H1 (cell line): ENCODE data around the gene KPNA6.

Source experiments
- BCL11A ChIP-seq, 2 experiments: IDR thresholded peaks; one replicate each; pipeline ENCODE4 v1.6.1; 2011; ENCODE audit warnings: low read depth in 2 of 2, low read length in 2 of 2, mild to moderate bottlenecking in 2 of 2
- CBX5 ChIP-seq: fragments of 300-800, 300-1000 bp; sonication (generic); IDR thresholded peaks from 2 replicates; pipeline ENCODE4 v1.7.1; 2016; ENCODE audit warnings: antibody characterized with exemption, low read length, low read depth
- CEBPB ChIP-seq: IDR thresholded peaks from 2 replicates; pipeline ENCODE4 v1.6.1; 2012; ENCODE audit warnings: low read depth, low read length
- CHD2 ChIP-seq: IDR thresholded peaks from 2 replicates; pipeline ENCODE4 v1.6.1; 2012; ENCODE audit warnings: low read length, improper control_type of control experiment
- CTCF ChIP-seq, 3 experiments: IDR thresholded peaks; 1 replicate in 2 of 3; 2 replicates in 1 of 3; pipeline versions ENCODE4 v1.5.1 to v1.6.1; 2011; ENCODE audit warnings: low read length in 3 of 3, mild to moderate bottlenecking in 3 of 3, inconsistent platforms in 2 of 3, low read depth in 1 of 3, moderate library complexity in 1 of 3; ENCODE audit not compliant: insufficient read depth in 1 of 3; ENCODE audit errors: control extremely low read depth in 1 of 3
- EGR1 ChIP-seq: IDR thresholded peaks from 2 replicates; pipeline ENCODE4 v1.6.1; 2011; ENCODE audit warnings: low read depth, low read length, borderline replicate concordance
- EZH2 ChIP-seq: fragments of 200-600 bp; sonication (generic); IDR thresholded peaks from 2 replicates; pipeline ENCODE4 v1.7.1; 2012; ENCODE audit warnings: low read depth, mild to moderate bottlenecking, moderate library complexity, low read length, inconsistent platforms; ENCODE audit not compliant: severe bottlenecking
- KDM4A ChIP-seq: IDR thresholded peaks from one replicate; pipeline ENCODE4 v1.7.1; 2012; ENCODE audit warnings: low read depth, mild to moderate bottlenecking, moderate library complexity, low read length, inconsistent platforms; ENCODE audit not compliant: severe bottlenecking
- MAX ChIP-seq: IDR thresholded peaks from 2 replicates; pipeline ENCODE4 v1.6.1; 2012; ENCODE audit warnings: inconsistent platforms
- POLR2A ChIP-seq, 2 experiments: IDR thresholded peaks; 1 replicate in 1 of 2; 2 replicates in 1 of 2; pipeline ENCODE4 v1.6.1; 2011; ENCODE audit warnings: low read depth in 2 of 2, low read length in 2 of 2, mild to moderate bottlenecking in 2 of 2; ENCODE audit errors: control extremely low read depth in 1 of 2
- POLR2AphosphoS5 ChIP-seq: IDR thresholded peaks from 2 replicates; pipeline ENCODE4 v1.6.1; 2011; ENCODE audit warnings: low read depth, low read length
- RBBP5 ChIP-seq: IDR thresholded peaks from 2 replicates; pipeline ENCODE4 v1.7.1; 2012; ENCODE audit warnings: low read depth, mild to moderate bottlenecking, inconsistent platforms, low read length, moderate library complexity, borderline replicate concordance

- TF ChIP-seq CTCF (IDR thresholded peaks at IDR 0.05; ENCODE audit: control extremely low read depth in 1 of 3, insufficient read depth in 1 of 3, low read depth in 1 of 3, low read length in 3 of 3), result no peak
- TF ChIP-seq CHD2, result no peak
- no peak for TF ChIP-seq POLR2AphosphoS5
- no peak for TF ChIP-seq RBBP5
- TF ChIP-seq CBX5, result no peak
- no peak for TF ChIP-seq KDM4A
- TF ChIP-seq POLR2A (IDR thresholded peaks at IDR 0.05; ENCODE audit: control extremely low read depth in 1 of 2, low read depth in 2 of 2, low read length in 2 of 2), result no peak
- no peak for TF ChIP-seq MAX
- TF ChIP-seq EZH2, result no peak
- TF ChIP-seq CEBPB, result no peak
- TF ChIP-seq BCL11A (IDR thresholded peaks at IDR 0.05; ENCODE audit: low read depth in 2 of 2, low read length in 2 of 2), result no peak
- TF ChIP-seq EGR1, result no peak
Measured at GRCh38 chr1:32159189-32159588, 51.3 kb downstream of the KPNA6 start.
